ENCODE measurements around the gene NFIA.

NFIA gene

DNA sequence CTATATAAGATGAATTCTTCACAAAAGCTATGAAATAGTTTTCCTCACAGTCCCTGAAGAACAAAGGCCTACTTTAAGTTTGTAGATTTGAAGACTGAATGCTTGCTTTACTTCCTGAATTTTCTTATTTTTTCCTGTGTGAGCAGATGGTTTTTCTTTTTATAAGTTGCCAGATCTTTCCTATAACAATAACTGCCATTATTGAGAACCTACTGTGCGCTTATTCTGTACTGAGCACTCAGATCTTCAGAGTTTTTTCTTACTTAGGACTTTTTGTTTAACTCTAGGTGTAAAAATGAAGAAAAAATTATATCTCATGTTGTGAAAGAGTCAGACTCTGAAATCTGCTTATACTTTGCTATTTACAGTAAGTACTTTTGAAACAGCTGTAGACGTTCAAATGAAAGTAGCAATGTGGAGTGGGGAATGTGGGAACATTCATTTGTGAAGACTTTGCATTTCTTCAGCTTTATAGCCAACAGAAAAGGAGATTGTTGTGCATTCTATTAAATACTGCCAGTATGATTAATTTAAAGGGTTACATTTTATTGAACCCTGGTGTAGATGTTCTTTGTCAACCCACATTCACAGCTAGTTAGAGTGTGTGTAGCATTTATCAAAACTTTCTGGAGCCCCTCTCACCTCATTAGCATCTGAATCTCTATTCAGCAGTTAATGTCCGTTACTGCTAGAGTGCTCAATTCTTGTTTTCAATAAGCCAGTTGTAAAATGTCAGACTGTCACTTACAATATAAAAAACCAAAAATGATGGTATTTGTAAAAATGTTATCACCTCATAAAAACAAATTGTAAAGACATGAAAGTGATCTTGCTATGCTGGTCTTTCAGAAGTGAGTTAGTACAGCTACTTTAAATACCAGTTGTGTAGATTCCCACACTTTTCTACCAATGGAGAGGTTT lies 29.0 kb downstream of the NFIA start:
- H2AFZ ChIP-seq, result no peak overlapping the region
- no peak overlapping the region for H3K9ac ChIP-seq
- no peaks in the 10 kb centered on the region for H3K9me3 ChIP-seq (ENCODE audit: control insufficient read depth, low read length)
- TF ChIP-seq, protein P1, sequence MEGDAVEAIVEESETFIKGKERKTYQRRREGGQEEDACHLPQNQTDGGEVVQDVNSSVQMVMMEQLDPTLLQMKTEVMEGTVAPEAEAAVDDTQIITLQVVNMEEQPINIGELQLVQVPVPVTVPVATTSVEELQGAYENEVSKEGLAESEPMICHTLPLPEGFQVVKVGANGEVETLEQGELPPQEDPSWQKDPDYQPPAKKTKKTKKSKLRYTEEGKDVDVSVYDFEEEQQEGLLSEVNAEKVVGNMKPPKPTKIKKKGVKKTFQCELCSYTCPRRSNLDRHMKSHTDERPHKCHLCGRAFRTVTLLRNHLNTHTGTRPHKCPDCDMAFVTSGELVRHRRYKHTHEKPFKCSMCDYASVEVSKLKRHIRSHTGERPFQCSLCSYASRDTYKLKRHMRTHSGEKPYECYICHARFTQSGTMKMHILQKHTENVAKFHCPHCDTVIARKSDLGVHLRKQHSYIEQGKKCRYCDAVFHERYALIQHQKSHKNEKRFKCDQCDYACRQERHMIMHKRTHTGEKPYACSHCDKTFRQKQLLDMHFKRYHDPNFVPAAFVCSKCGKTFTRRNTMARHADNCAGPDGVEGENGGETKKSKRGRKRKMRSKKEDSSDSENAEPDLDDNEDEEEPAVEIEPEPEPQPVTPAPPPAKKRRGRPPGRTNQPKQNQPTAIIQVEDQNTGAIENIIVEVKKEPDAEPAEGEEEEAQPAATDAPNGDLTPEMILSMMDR (IDR thresholded peaks at IDR 0.05), result no peak
- H3K4me3 ChIP-seq (ENCODE audit: low read depth, low read length), result no peak overlapping the region
- no peak overlapping the region for H3K4me2 ChIP-seq (ENCODE audit: low read length)
- no peaks in the 10 kb centered on the region for H3K36me3 ChIP-seq (ENCODE audit: control insufficient read depth, insufficient read depth, low read length)
- H3K79me2 ChIP-seq, result peaks cover 20% of the 10 kb centered on the region
- H3K27ac ChIP-seq, result no peak overlapping the region
- H3K27me3 ChIP-seq (ENCODE audit: control insufficient read depth, insufficient read depth, low read length), result no peaks in the 10 kb centered on the region
- no peaks in the 10 kb centered on the region for H3K4me1 ChIP-seq

GRCh38 chr1:61114178-61114870 lies 32.0 kb downstream of the NFIA start:
- Histone ChIP-seq H2AFZ (no peak overlapping the region), H3K27me3 (ENCODE audit: control insufficient read depth, insufficient read depth, low read length) (no peaks in the 10 kb centered on the region), H3K9me3 (ENCODE audit: control insufficient read depth, low read length) (no peaks in the 10 kb centered on the region), H3K4me1 (no peaks in the 10 kb centered on the region), H3K9ac (no peak overlapping the region), H3K4me2 (ENCODE audit: low read length) (no peak overlapping the region), H3K27ac (no peak overlapping the region), H3K36me3 (ENCODE audit: control insufficient read depth, insufficient read depth, low read length) (no peaks in the 10 kb centered on the region), H3K79me2 (peaks cover 23% of the 10 kb centered on the region), H3K4me3 (ENCODE audit: low read depth, low read length) (no peak overlapping the region)
- TF ChIP-seq, protein P1 (IDR thresholded peaks at IDR 0.05), result no peak

DNA sequence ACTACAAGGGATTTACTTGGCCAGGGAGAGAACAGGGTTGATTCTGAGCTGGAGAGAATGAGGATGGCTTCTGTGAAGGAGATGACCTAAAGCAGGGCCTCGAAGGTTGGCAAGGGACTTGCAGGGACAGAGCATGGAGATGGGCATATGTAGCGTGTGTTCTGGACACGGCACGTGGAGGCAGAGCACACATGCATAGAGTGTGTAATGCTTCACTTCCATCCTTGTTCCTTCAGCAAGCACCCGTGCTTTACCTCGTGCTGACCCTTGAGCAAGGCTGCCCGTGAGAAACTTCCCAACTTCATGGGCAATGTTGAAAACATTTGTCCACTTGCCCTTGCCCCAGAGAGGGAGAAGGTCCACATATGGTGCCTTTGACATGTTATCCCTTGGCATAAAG lies 33.1 kb downstream of the NFIA start:
- no peak overlapping the region for H2AFZ ChIP-seq
- no peaks in the 10 kb centered on the region for H3K36me3 ChIP-seq (ENCODE audit: control insufficient read depth, insufficient read depth, low read length)
- H3K79me2 ChIP-seq, result peaks cover 23% of the 10 kb centered on the region
- no peaks in the 10 kb centered on the region for H3K4me1 ChIP-seq
- no peaks in the 10 kb centered on the region for H3K9me3 ChIP-seq (ENCODE audit: control insufficient read depth, low read length)
- no peak overlapping the region for H3K9ac ChIP-seq
- H3K4me2 ChIP-seq (ENCODE audit: low read length), result no peak overlapping the region
- H3K4me3 ChIP-seq (ENCODE audit: low read depth, low read length), result no peak overlapping the region
- TF ChIP-seq, protein P1 (IDR thresholded peaks at IDR 0.05), result no peak
- no peaks in the 10 kb centered on the region for H3K27me3 ChIP-seq (ENCODE audit: control insufficient read depth, insufficient read depth, low read length)
- H3K27ac ChIP-seq, result no peak overlapping the region

- TF ChIP-seq, protein P1 (IDR thresholded peaks at IDR 0.05), result no peak
- peaks cover 21% of the 10 kb centered on the region for H3K79me2 ChIP-seq
- no peak overlapping the region for H2AFZ ChIP-seq
- H3K4me1 ChIP-seq, result peaks cover under 1% of the 10 kb centered on the region
- no peak overlapping the region for H3K4me2 ChIP-seq (ENCODE audit: low read length)
- H3K9me3 ChIP-seq (ENCODE audit: control insufficient read depth, low read length), result no peaks in the 10 kb centered on the region
- H3K27ac ChIP-seq, result no peak overlapping the region
- H3K4me3 ChIP-seq (ENCODE audit: low read depth, low read length), result no peak overlapping the region
- H3K36me3 ChIP-seq (ENCODE audit: control insufficient read depth, insufficient read depth, low read length), result no peaks in the 10 kb centered on the region
- no peak overlapping the region for H3K9ac ChIP-seq
- H3K27me3 ChIP-seq (ENCODE audit: control insufficient read depth, insufficient read depth, low read length), result no peaks in the 10 kb centered on the region
Measured at GRCh38 chr1:61116421-61116820, 34.1 kb downstream of the NFIA start.

All from parathyroid adenoma (tissue), 2 donors.